Panc1 (cell line): Measurements from ENCODE around the gene LRP1B.

ENCODE experiments used
- POLR2AphosphoS5 ChIP-seq: IDR thresholded peaks from 2 replicates; pipeline ENCODE4 v1.6.1; 2012; ENCODE audit warnings: mild to moderate bottlenecking, low read depth, low read length, moderate library complexity
- TF ChIP-seq, protein P1 (sequence below): fragments of 450-650 bp; IDR thresholded peaks from 2 replicates; pipeline ENCODE4 v1.5.1; 2017; ENCODE audit warnings: mild to moderate bottlenecking
- TF ChIP-seq, protein P2 (sequence below), 2 experiments: IDR thresholded peaks; 2 replicates each; pipeline ENCODE4 v1.6.1; 2011 to 2012; ENCODE audit warnings: low read depth in 2 of 2, control low read depth in 1 of 2, low read length in 1 of 2, mild to moderate bottlenecking in 1 of 2, moderate library complexity in 1 of 2; ENCODE audit not compliant: insufficient read depth in 1 of 2

DNA sequence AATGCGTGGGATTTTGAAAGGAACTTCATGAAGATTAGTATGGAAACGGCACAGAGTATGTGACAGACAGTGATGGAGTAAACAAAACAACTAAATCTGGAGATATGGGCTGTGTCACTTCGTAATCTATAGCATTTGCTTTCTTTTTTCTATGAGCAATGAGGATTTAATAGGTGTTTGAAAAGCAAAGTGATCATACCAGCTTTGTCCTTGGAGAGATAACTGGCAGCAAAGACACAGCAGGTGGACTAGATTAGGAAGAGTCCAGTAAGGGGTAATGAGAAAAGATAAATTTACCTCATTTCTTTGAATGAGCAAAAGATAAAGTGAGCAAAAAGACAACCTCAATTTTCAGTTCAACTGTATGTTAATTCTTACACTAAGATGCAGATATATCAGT lies 199.0 kb downstream of the LRP1B start:
- TF ChIP-seq, protein P1, sequence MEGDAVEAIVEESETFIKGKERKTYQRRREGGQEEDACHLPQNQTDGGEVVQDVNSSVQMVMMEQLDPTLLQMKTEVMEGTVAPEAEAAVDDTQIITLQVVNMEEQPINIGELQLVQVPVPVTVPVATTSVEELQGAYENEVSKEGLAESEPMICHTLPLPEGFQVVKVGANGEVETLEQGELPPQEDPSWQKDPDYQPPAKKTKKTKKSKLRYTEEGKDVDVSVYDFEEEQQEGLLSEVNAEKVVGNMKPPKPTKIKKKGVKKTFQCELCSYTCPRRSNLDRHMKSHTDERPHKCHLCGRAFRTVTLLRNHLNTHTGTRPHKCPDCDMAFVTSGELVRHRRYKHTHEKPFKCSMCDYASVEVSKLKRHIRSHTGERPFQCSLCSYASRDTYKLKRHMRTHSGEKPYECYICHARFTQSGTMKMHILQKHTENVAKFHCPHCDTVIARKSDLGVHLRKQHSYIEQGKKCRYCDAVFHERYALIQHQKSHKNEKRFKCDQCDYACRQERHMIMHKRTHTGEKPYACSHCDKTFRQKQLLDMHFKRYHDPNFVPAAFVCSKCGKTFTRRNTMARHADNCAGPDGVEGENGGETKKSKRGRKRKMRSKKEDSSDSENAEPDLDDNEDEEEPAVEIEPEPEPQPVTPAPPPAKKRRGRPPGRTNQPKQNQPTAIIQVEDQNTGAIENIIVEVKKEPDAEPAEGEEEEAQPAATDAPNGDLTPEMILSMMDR: no peak
- TF ChIP-seq, protein P2, sequence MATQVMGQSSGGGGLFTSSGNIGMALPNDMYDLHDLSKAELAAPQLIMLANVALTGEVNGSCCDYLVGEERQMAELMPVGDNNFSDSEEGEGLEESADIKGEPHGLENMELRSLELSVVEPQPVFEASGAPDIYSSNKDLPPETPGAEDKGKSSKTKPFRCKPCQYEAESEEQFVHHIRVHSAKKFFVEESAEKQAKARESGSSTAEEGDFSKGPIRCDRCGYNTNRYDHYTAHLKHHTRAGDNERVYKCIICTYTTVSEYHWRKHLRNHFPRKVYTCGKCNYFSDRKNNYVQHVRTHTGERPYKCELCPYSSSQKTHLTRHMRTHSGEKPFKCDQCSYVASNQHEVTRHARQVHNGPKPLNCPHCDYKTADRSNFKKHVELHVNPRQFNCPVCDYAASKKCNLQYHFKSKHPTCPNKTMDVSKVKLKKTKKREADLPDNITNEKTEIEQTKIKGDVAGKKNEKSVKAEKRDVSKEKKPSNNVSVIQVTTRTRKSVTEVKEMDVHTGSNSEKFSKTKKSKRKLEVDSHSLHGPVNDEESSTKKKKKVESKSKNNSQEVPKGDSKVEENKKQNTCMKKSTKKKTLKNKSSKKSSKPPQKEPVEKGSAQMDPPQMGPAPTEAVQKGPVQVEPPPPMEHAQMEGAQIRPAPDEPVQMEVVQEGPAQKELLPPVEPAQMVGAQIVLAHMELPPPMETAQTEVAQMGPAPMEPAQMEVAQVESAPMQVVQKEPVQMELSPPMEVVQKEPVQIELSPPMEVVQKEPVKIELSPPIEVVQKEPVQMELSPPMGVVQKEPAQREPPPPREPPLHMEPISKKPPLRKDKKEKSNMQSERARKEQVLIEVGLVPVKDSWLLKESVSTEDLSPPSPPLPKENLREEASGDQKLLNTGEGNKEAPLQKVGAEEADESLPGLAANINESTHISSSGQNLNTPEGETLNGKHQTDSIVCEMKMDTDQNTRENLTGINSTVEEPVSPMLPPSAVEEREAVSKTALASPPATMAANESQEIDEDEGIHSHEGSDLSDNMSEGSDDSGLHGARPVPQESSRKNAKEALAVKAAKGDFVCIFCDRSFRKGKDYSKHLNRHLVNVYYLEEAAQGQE (IDR thresholded peaks at IDR 0.05; ENCODE audit: insufficient read depth in 1 of 2, low read depth in 2 of 2, low read length in 1 of 2): no peak
- TF ChIP-seq POLR2AphosphoS5: no peak
